HEK293 (cell line): ENCODE data around the gene PRKAG2.

Source experiments
- CTCF ChIA-PET: fragments of 350-600 bp; formaldehyde crosslinking; extraction: SDS; loops from one replicate; lab custom pipeline; 2021; ENCODE audit warnings: antibody characterized with exemption; lab: Yijun Ruan, JAX
- POLR2A ChIA-PET: fragments of 300-600 bp; formaldehyde crosslinking; extraction: SDS; loops from one replicate; lab custom pipeline; 2020; ENCODE audit warnings: antibody characterized with exemption, inconsistent platforms; lab: Yijun Ruan, JAX
- H3K27ac ChIP-seq: fragments of 200-500 bp; sonication (Bioruptor generic); 2 replicates; pipeline ENCODE4 v1.5.1; 2014; ENCODE audit warnings: low read depth, low read length, control low read depth, inconsistent platforms; ENCODE audit errors: extremely low read depth
- H3K36me3 ChIP-seq, 2 experiments: fragments of 200-500 bp in 1 of 2; sonication (Bioruptor generic) in 1 of 2; 1 replicate in 1 of 2; 2 replicates in 1 of 2; pipeline ENCODE4 v1.5.1; 2014 to 2017; ENCODE audit warnings: inconsistent platforms in 2 of 2, low read length in 2 of 2; ENCODE audit not compliant: control insufficient read depth in 2 of 2, insufficient read depth in 1 of 2
- H3K4me1 ChIP-seq: fragments of 200-500 bp; sonication (Bioruptor generic); 2 replicates; pipeline ENCODE4 v1.5.1; 2014; ENCODE audit warnings: mild to moderate bottlenecking, low read length, inconsistent platforms; ENCODE audit not compliant: control insufficient read depth, insufficient read depth
- H3K4me3 ChIP-seq: 2 replicates; pipeline ENCODE4 v1.5.1; 2011; ENCODE audit warnings: low read depth, mild to moderate bottlenecking, control low read depth, low read length, moderate library complexity
- H3K9me3 ChIP-seq: fragments of 200-500 bp; sonication (Bioruptor generic); 2 replicates; pipeline ENCODE4 v1.5.1; 2014; ENCODE audit warnings: low read depth, low read length, inconsistent platforms; ENCODE audit not compliant: control insufficient read depth, insufficient read depth
- ATF2 ChIP-seq: fragments of 450-650 bp; formaldehyde crosslinking; IDR thresholded peaks from 2 replicates; pipeline ENCODE4 v1.5.1; 2016; ENCODE audit warnings: missing biosample characterization, missing genetic modification characterization, low read depth
- BCL11A ChIP-seq: fragments of 450-650 bp; formaldehyde crosslinking; IDR thresholded peaks from 2 replicates; pipeline ENCODE4 v1.5.1; 2016; ENCODE audit warnings: low read depth, missing biosample characterization, missing genetic modification characterization
- GLI2 ChIP-seq: fragments of 450-650 bp; formaldehyde crosslinking; IDR thresholded peaks from 2 replicates; pipeline ENCODE4; 2017; ENCODE audit warnings: missing biosample characterization, missing genetic modification characterization, low read depth, borderline replicate concordance
- GLI4 ChIP-seq: fragments of 450-650 bp; formaldehyde crosslinking; IDR thresholded peaks from 2 replicates; pipeline ENCODE4 v1.5.1; 2016; ENCODE audit warnings: missing biosample characterization, missing genetic modification characterization
- GLIS1 ChIP-seq: fragments of 450-650 bp; formaldehyde crosslinking; IDR thresholded peaks from 2 replicates; pipeline ENCODE4 v1.5.1; 2016; ENCODE audit warnings: missing biosample characterization, missing genetic modification characterization
- KLF7 ChIP-seq: fragments of 450-650 bp; formaldehyde crosslinking; IDR thresholded peaks from 2 replicates; pipeline ENCODE4 v1.5.1; 2016; ENCODE audit warnings: missing biosample characterization, missing genetic modification characterization, borderline replicate concordance
- RBAK ChIP-seq: fragments of 450-650 bp; formaldehyde crosslinking; IDR thresholded peaks from 2 replicates; pipeline ENCODE4 v1.5.1; 2016; ENCODE audit warnings: missing biosample characterization, missing genetic modification characterization
- ZBTB7A ChIP-seq: fragments of 450-650 bp; formaldehyde crosslinking; IDR thresholded peaks from 2 replicates; pipeline ENCODE4 v1.5.1; 2016; ENCODE audit warnings: low read depth, missing biosample characterization, missing genetic modification characterization
- ZFHX2 ChIP-seq: fragments of 450-650 bp; formaldehyde crosslinking; conservative IDR thresholded peaks from 2 replicates; pipeline ENCODE4 v1.5.1; 2016; ENCODE audit warnings: missing biosample characterization, missing genetic modification characterization
- ZFP37 ChIP-seq: fragments of 450-650 bp; formaldehyde crosslinking; IDR thresholded peaks from 2 replicates; pipeline ENCODE4 v1.5.1; 2016; ENCODE audit warnings: missing biosample characterization, missing genetic modification characterization
- ZNF114 ChIP-seq: fragments of 450-650 bp; formaldehyde crosslinking; IDR thresholded peaks from 2 replicates; pipeline ENCODE4 v1.5.0; 2017; ENCODE audit warnings: missing biosample characterization, missing genetic modification characterization
- ZNF121 ChIP-seq: fragments of 450-650 bp; formaldehyde crosslinking; IDR thresholded peaks from 2 replicates; pipeline ENCODE4 v1.5.1; 2016; ENCODE audit warnings: missing biosample characterization, missing genetic modification characterization
- ZNF155 ChIP-seq: fragments of 450-650 bp; formaldehyde crosslinking; IDR thresholded peaks from 2 replicates; pipeline ENCODE4 v1.5.1; 2016; ENCODE audit warnings: missing biosample characterization, missing genetic modification characterization
- ZNF214 ChIP-seq: fragments of 450-650 bp; formaldehyde crosslinking; IDR thresholded peaks from 2 replicates; pipeline ENCODE4 v1.5.1; 2017; ENCODE audit warnings: missing biosample characterization, mild to moderate bottlenecking, missing genetic modification characterization, borderline replicate concordance
- ZNF280D ChIP-seq: fragments of 450-650 bp; formaldehyde crosslinking; IDR thresholded peaks from 2 replicates; pipeline ENCODE4 v1.5.1; 2016; ENCODE audit warnings: missing biosample characterization, missing genetic modification characterization
- ZNF335 ChIP-seq: fragments of 450-650 bp; formaldehyde crosslinking; conservative IDR thresholded peaks from 2 replicates; pipeline ENCODE4 v1.5.1; 2016; ENCODE audit warnings: missing biosample characterization, missing genetic modification characterization
- ZNF416 ChIP-seq: fragments of 450-650 bp; formaldehyde crosslinking; IDR thresholded peaks from 2 replicates; pipeline ENCODE4 v1.5.1; 2016; ENCODE audit warnings: missing biosample characterization, missing genetic modification characterization
- ZNF473 ChIP-seq: fragments of 450-650 bp; formaldehyde crosslinking; IDR thresholded peaks from 2 replicates; pipeline ENCODE4 v1.5.1; 2017; ENCODE audit warnings: missing biosample characterization, missing genetic modification characterization
- ZNF513 ChIP-seq: fragments of 450-650 bp; IDR thresholded peaks from 2 replicates; pipeline ENCODE4 v1.5.1; 2018; ENCODE audit warnings: missing biosample characterization, missing genetic modification characterization
- ZNF571 ChIP-seq: fragments of 450-650 bp; formaldehyde crosslinking; IDR thresholded peaks from 2 replicates; pipeline ENCODE4 v1.5.0; 2017; ENCODE audit warnings: missing biosample characterization, missing genetic modification characterization
- ZNF621 ChIP-seq: fragments of 450-650 bp; formaldehyde crosslinking; IDR thresholded peaks from 2 replicates; pipeline ENCODE4 v1.5.1; 2017; ENCODE audit warnings: missing biosample characterization, missing genetic modification characterization
- ZNF670 ChIP-seq: fragments of 450-650 bp; formaldehyde crosslinking; IDR thresholded peaks from 2 replicates; pipeline ENCODE4 v1.5.1; 2016; ENCODE audit warnings: missing biosample characterization, missing genetic modification characterization, low read depth
- ZNF768 ChIP-seq: fragments of 450-650 bp; formaldehyde crosslinking; IDR thresholded peaks from 2 replicates; pipeline ENCODE4 v1.5.1; 2018; ENCODE audit warnings: missing biosample characterization, mild to moderate bottlenecking, missing genetic modification characterization
- ZXDB ChIP-seq: fragments of 450-650 bp; formaldehyde crosslinking; IDR thresholded peaks from 2 replicates; pipeline ENCODE4 v1.5.1; 2016; ENCODE audit warnings: missing biosample characterization, missing genetic modification characterization

The PRKAG2 gene

GRCh38 chr7:151676759-151677158 lies 200.2 kb downstream of the PRKAG2 start (continued):
- TF ChIP-seq ZNF768 (tag by site-specific recombination), result no peak

GRCh38 chr7:151675196-151675920 lies 201.6 kb downstream of the PRKAG2 start:
- H3K4me3 ChIP-seq, result no peak overlapping the region
- CTCF ChIA-PET, result no interaction called here
- H3K27ac ChIP-seq, result no peak overlapping the region
- no peaks in the 10 kb centered on the region for H3K4me1 ChIP-seq
- no peaks in the 10 kb centered on the region for H3K36me3 ChIP-seq
- H3K9me3 ChIP-seq, result no peaks in the 10 kb centered on the region
- POLR2A ChIA-PET, result no interaction called here
- TF ChIP-seq BCL11A (tag by site-specific recombination), result no peak
- no peak for TF ChIP-seq ZNF473
- TF ChIP-seq ZNF155 (tag by site-specific recombination), result no peak
- TF ChIP-seq ZNF513 (tag by site-specific recombination), result no peak
- no peak for TF ChIP-seq ZNF670 (tag by site-specific recombination)
- no peak for TF ChIP-seq GLIS1 (tag by site-specific recombination)
- no peak for TF ChIP-seq ZBTB7A (tag by site-specific recombination)
- TF ChIP-seq ZXDB, result no peak
- TF ChIP-seq ZNF114 (tag by site-specific recombination), result no peak
- TF ChIP-seq ZNF335 (tag by site-specific recombination), result no peak
- no peak for TF ChIP-seq ZNF621 (tag by site-specific recombination)
- TF ChIP-seq ZFP37 (tag by site-specific recombination), result no peak
- TF ChIP-seq ZNF571 (tag by site-specific recombination), result no peak
- TF ChIP-seq GLI4 (tag by site-specific recombination), result no peak
- TF ChIP-seq KLF7 (tag by site-specific recombination), result no peak

GRCh38 chr7:151674161-151674920 lies 202.6 kb downstream of the PRKAG2 start:
- TF ChIP-seq ATF2 (peak; percentile 67; the same call in 1 of the 2 replicates), ZFHX2 (tag by site-specific recombination) (no peak), ZNF416 (tag by site-specific recombination) (no peak), ZNF280D (tag by site-specific recombination) (no peak), ZNF214 (tag by site-specific recombination) (no peak), GLI2 (tag by site-specific recombination) (no peak), RBAK (tag by site-specific recombination) (no peak), ZNF121 (tag by site-specific recombination) (no peak)
- POLR2A ChIA-PET, result no interaction called here
- CTCF ChIA-PET, result no interaction called here
- no peaks in the 10 kb centered on the region for H3K36me3 ChIP-seq
- H3K27ac ChIP-seq, result no peak overlapping the region
- no peak overlapping the region for H3K4me3 ChIP-seq
- no peaks in the 10 kb centered on the region for H3K9me3 ChIP-seq
- no peaks in the 10 kb centered on the region for H3K4me1 ChIP-seq
